ENCODE measurements around the gene VIT.

The VIT gene

GRCh38 chr2:36692121-36692520, 4.4 kb upstream of the VIT start:
- Mint-ChIP-seq H3K4me3 (no peak overlapping the region), H3K27me3 (peaks cover 7% of the 10 kb centered on the region), H3K4me1 (no peaks in the 10 kb centered on the region), H3K9me3 (peaks cover 2% of the 10 kb centered on the region), H3K27ac (no peak overlapping the region), H3K36me3 (no peaks in the 10 kb centered on the region)
- no peak for ATAC-seq (ENCODE audit: low read depth)
- DNase-seq (ENCODE audit: low spot score in 2 of 2): no peak

- DNase-seq (ENCODE audit: low spot score in 2 of 2) (no peak), ATAC-seq (ENCODE audit: low read depth) (no peak)
- no peak overlapping the region for H3K4me3 Mint-ChIP-seq
- no peaks in the 10 kb centered on the region for H3K4me1 Mint-ChIP-seq
- no peaks in the 10 kb centered on the region for H3K9me3 Mint-ChIP-seq
- H3K27me3 Mint-ChIP-seq: peaks cover 4% of the 10 kb centered on the region
- no peaks in the 10 kb centered on the region for H3K36me3 Mint-ChIP-seq
- H3K27ac Mint-ChIP-seq: no peak overlapping the region
These were observed 2.7 kb upstream of the VIT start for GRCh38 chr2:36693825-36694224.

- no peak overlapping the region for H3K27ac Mint-ChIP-seq
- H3K9me3 Mint-ChIP-seq: no peaks in the 10 kb centered on the region
- H3K27me3 Mint-ChIP-seq: peaks cover 4% of the 10 kb centered on the region
- no peaks in the 10 kb centered on the region for H3K36me3 Mint-ChIP-seq
- no peak for DNase-seq (ENCODE audit: low spot score in 2 of 2)
- no peak for ATAC-seq (ENCODE audit: low read depth)
- H3K4me3 Mint-ChIP-seq: no peak overlapping the region
- H3K4me1 Mint-ChIP-seq: no peaks in the 10 kb centered on the region
These were observed 626 bp upstream of the VIT start for GRCh38 chr2:36695746-36696415.

GRCh38 chr2:36697424-36698066, 1.0 kb downstream of the VIT start:
- H3K27me3 Mint-ChIP-seq: peaks cover 2% of the 10 kb centered on the region
- ATAC-seq (ENCODE audit: low read depth) (no peak), DNase-seq (ENCODE audit: low spot score in 2 of 2) (no peak)
- no peaks in the 10 kb centered on the region for H3K36me3 Mint-ChIP-seq
- no peak overlapping the region for H3K27ac Mint-ChIP-seq
- H3K4me3 Mint-ChIP-seq: no peak overlapping the region
- no peaks in the 10 kb centered on the region for H3K9me3 Mint-ChIP-seq
- H3K4me1 Mint-ChIP-seq: no peaks in the 10 kb centered on the region

GRCh38 chr2:36698993-36699392, 2.5 kb downstream of the VIT start:
- ATAC-seq (ENCODE audit: low read depth) (no peak), DNase-seq (ENCODE audit: low spot score in 2 of 2) (no peak)
- Mint-ChIP-seq H3K4me1 (no peaks in the 10 kb centered on the region), H3K27me3 (peaks cover 2% of the 10 kb centered on the region), H3K4me3 (no peak overlapping the region), H3K36me3 (no peaks in the 10 kb centered on the region), H3K27ac (no peak overlapping the region), H3K9me3 (no peaks in the 10 kb centered on the region)

- no peak for ATAC-seq (ENCODE audit: low read depth)
- Mint-ChIP-seq H3K9me3 (no peaks in the 10 kb centered on the region), H3K27ac (no peak overlapping the region), H3K27me3 (peaks cover 2% of the 10 kb centered on the region), H3K4me3 (no peak overlapping the region), H3K36me3 (no peaks in the 10 kb centered on the region), H3K4me1 (no peaks in the 10 kb centered on the region)
- DNase-seq (ENCODE audit: low spot score in 2 of 2): no peak
These were observed 3.8 kb downstream of the VIT start for GRCh38 chr2:36700311-36700710.

GRCh38 chr2:36701391-36701795, 4.9 kb downstream of the VIT start:
- Mint-ChIP-seq H3K9me3 (no peaks in the 10 kb centered on the region), H3K27ac (no peak overlapping the region), H3K36me3 (no peaks in the 10 kb centered on the region), H3K4me3 (no peak overlapping the region), H3K4me1 (no peaks in the 10 kb centered on the region), H3K27me3 (no peaks in the 10 kb centered on the region)
- ATAC-seq (ENCODE audit: low read depth) (no peak), DNase-seq (ENCODE audit: low spot score in 2 of 2) (no peak)

GRCh38 chr2:36701918-36702317, 5.4 kb downstream of the VIT start:
- ATAC-seq (ENCODE audit: low read depth) (no peak), DNase-seq (ENCODE audit: low spot score in 2 of 2) (no peak)
- H3K27me3 Mint-ChIP-seq: no peaks in the 10 kb centered on the region
- no peaks in the 10 kb centered on the region for H3K4me1 Mint-ChIP-seq
- no peak overlapping the region for H3K4me3 Mint-ChIP-seq
- no peak overlapping the region for H3K27ac Mint-ChIP-seq
- no peaks in the 10 kb centered on the region for H3K36me3 Mint-ChIP-seq
- H3K9me3 Mint-ChIP-seq: no peaks in the 10 kb centered on the region

- ATAC-seq (ENCODE audit: low read depth): no peak
- H3K4me1 Mint-ChIP-seq: no peaks in the 10 kb centered on the region
- peaks cover 3% of the 10 kb centered on the region for H3K27me3 Mint-ChIP-seq
- H3K4me3 Mint-ChIP-seq: no peak overlapping the region
- H3K9me3 Mint-ChIP-seq: no peaks in the 10 kb centered on the region
- no peak overlapping the region for H3K27ac Mint-ChIP-seq
- no peaks in the 10 kb centered on the region for H3K36me3 Mint-ChIP-seq
- DNase-seq (ENCODE audit: low spot score in 2 of 2): no peak
These were observed 6.3 kb downstream of the VIT start for GRCh38 chr2:36702781-36703180.

DNA sequence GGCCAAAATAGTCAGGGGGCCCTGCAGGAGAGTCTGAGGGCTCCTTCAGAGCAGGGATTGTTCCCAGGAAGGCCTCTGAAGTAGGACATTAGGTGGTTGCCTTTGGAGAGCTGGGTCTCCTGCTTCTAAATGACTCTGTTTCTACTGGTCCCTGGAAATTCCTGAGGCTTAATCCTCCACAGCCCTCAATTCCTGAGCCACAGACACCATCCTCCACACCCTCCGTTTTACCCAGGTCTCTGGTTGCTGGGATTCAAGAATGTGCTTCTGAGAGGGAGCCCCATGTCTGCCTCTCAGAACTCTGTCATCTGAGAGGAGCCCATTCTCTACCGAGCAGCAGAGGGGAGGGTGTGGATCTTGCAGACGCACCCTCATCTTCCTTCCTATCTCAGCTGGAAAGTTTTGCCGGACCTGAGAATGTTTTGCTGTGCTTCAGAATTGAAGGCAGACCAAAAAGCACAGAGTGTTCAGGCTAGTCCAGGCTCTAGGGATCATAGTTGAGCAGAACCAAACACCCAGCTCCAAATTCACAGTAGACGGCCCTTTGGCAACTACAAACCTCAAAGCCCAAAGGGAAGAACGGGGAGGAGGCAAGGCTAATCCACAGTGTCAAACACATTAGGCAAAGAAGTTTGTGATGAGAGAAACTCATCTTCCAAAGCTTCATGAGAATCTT, 8.1 kb downstream of the VIT start:
- H3K9me3 Mint-ChIP-seq: peaks cover 2% of the 10 kb centered on the region
- ATAC-seq (ENCODE audit: low read depth) (no peak), DNase-seq (ENCODE audit: low spot score in 2 of 2) (no peak)
- no peak overlapping the region for H3K4me3 Mint-ChIP-seq
- H3K4me1 Mint-ChIP-seq: no peaks in the 10 kb centered on the region
- no peak overlapping the region for H3K27ac Mint-ChIP-seq
- H3K27me3 Mint-ChIP-seq: peaks cover 9% of the 10 kb centered on the region
- H3K36me3 Mint-ChIP-seq: no peaks in the 10 kb centered on the region

- Mint-ChIP-seq H3K4me1 (no peaks in the 10 kb centered on the region), H3K27me3 (peaks cover 10% of the 10 kb centered on the region), H3K9me3 (peaks cover 4% of the 10 kb centered on the region), H3K27ac (no peak overlapping the region), H3K4me3 (no peak overlapping the region), H3K36me3 (no peaks in the 10 kb centered on the region)
- no peak for DNase-seq (ENCODE audit: low spot score in 2 of 2)
- no peak for ATAC-seq (ENCODE audit: low read depth)
These were observed 9.0 kb downstream of the VIT start for GRCh38 chr2:36705326-36706020.

GRCh38 chr2:36706021-36706876, 9.7 kb downstream of the VIT start:
- no peaks in the 10 kb centered on the region for H3K4me1 Mint-ChIP-seq
- no peak for DNase-seq (ENCODE audit: low spot score in 2 of 2)
- peaks cover 3% of the 10 kb centered on the region for H3K36me3 Mint-ChIP-seq

DNA sequence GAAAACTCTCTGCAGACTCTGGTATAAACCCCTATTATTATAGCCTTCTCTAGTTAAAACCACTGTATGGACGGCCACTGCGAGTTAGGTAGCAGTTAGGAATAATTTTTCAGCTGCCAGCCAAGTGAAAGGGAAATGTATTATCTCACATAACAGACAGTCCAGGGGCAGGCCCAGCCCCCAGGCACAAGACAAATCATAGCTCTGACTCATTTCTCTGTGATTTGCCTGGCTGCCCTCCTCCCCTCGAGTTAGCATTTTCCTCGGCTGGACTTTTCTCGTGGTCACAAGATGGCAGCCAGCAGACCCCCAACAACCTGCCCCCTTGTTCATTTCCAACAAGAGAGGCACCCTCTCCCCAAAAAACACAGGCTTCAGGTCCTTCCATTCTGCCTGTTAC, 10.5 kb downstream of the VIT start:
- Mint-ChIP-seq H3K4me1 (no peaks in the 10 kb centered on the region), H3K27me3 (peaks cover 10% of the 10 kb centered on the region), H3K4me3 (no peak overlapping the region), H3K36me3 (peaks cover 3% of the 10 kb centered on the region), H3K27ac (no peak overlapping the region), H3K9me3 (peaks cover 8% of the 10 kb centered on the region)
- DNase-seq (ENCODE audit: low spot score in 2 of 2): no peak
- no peak for ATAC-seq (ENCODE audit: low read depth)

More at GRCh38 chr2:36706021-36706876, 9.7 kb downstream of the VIT start:
- no peak for ATAC-seq (ENCODE audit: low read depth)
- Mint-ChIP-seq H3K4me3 (no peak overlapping the region), H3K27me3 (peaks cover 10% of the 10 kb centered on the region), H3K27ac (no peak overlapping the region), H3K9me3 (peaks cover 8% of the 10 kb centered on the region)

Data from memory B cell (primary cell).